Activated CD4-positive, alpha-beta T cell treated with anti-CD3 and anti-CD28 coated beads, Interleukin-2, amount 50 U/mL, for 4 hours (primary cell): ENCODE data around the gene MAPK4.
"Not testable (repeated sequence)": the region's sequence is repeated elsewhere in the genome, so short reads cannot be mapped to it uniquely, and the experiment has no call there.

ENCODE experiments used
- DNase-seq, 2 experiments: peaks; one replicate each; pipeline ENCODE4 v3.0.0-alpha.2; 2020

The MAPK4 gene

GRCh38 chr18:50695431-50696176 lies 135.7 kb downstream of the MAPK4 start:
- no peak for DNase-seq

DNA sequence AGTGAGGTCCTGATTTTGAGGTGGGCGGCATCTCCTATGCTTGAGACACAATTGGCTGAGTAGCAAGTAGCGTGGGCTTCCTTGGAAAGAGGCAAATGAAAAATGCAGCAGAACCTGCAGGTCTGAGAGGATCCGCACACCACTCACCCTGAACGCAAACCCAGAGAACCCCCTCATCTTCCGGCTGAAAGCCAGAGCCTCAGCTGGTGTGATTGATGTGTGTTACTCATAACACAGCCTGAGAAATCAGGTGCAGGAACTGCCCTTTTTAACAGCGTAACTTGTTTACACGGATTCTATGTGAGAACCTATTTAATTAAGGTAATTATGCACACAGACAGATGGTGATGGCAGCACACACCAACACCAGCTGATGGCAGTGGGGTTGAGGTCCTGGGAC lies 136.5 kb downstream of the MAPK4 start:
- no peak for DNase-seq

- no peak for DNase-seq
Observed at GRCh38 chr18:50696929-50697328, 137.0 kb downstream of the MAPK4 start.

DNA sequence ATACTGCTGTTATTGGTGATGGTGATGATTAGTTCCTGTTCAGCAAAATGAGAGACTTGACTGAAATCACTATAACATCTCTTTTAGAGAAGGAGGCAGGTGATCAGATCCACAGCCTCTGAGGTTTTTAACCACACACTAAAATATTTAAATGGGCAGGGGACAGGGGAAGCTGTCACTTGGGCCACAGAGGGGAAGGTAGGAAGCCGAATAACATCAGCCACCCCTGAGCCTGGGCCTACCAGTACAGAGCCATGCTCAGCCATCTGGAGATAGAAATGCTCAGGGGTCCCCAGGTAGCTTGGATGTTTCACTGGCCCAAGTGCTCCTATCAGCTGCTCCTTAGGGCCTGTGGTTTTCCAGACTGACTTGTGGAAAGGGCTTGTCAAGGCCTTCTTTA lies 137.6 kb downstream of the MAPK4 start:
- DNase-seq, result no peak

- DNase-seq, result no peak
Observed at GRCh38 chr18:50700245-50701165, 140.6 kb downstream of the MAPK4 start.

GRCh38 chr18:50704357-50704940 lies 144.6 kb downstream of the MAPK4 start:
- DNase-seq, result no peak

GRCh38 chr18:50706199-50706598 lies 146.3 kb downstream of the MAPK4 start:
- DNase-seq, result no peak

GRCh38 chr18:50706651-50707050 lies 146.8 kb downstream of the MAPK4 start:
- DNase-seq, result no peak

DNA sequence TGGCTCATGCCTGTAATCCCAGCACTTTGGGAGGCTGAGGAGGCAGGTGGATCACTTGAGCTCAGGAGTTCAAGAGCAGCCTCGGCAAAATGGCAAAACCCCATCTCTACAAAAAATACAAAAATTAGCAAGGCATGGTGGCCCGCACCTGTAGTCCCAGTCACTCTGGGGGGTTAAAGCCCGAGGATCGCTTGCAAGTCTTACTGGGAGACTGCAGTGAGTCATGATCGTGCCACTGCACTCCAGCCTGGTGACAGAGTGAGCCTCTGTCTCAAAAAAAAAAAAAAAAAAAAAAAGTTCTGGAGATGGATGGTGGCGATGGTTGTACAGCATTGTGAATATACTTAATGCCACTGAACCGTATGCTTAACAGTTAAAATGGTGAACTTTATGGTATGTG lies 147.4 kb downstream of the MAPK4 start:
- DNase-seq, result not testable (repeated sequence)

- DNase-seq, result no peak
Observed at GRCh38 chr18:50707855-50708469, 148.1 kb downstream of the MAPK4 start.

DNA sequence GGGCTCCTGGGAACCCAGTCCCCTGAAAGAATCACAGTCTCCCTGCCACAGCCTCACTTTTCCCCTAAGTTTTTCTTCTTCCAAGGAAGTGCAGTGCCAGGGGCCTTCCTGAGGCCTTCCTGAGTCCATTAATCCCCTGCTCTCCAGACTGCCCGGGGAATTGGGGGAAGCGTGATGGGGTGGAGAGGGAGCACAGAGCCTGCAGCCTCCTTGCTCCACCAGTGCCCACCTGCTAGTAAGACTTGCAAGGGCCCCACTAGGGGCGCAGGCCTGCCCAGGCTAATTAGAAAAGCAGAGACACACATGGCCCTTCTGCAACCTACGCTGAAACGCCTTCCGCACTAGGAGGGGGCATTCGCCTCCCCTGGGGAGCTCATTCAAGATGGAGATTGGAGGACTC lies 149.3 kb downstream of the MAPK4 start:
- DNase-seq, result no peak

- DNase-seq, result no peak
Observed at GRCh38 chr18:50711386-50711785, 151.5 kb downstream of the MAPK4 start.

DNA sequence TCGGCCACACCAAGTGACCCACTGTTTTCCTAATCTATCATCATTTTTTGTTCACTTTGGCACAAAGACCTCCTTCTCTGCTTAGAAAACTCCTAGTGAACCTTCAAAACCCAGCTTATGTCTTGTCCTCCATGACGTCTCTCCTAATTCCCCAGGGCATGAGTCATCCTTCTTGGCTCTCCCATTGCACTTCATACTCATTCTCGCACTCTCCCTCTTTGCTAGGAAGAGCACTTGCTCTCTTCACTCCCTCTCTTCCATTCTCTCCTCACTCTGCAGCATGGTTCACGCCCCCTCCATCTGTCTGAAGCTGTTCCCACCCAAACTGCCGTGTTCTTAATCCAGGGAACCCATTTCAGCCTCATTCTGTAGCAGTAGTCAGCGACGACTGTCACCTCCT lies 156.0 kb downstream of the MAPK4 start:
- no peak for DNase-seq

- DNase-seq, result no peak
Observed at GRCh38 chr18:50716902-50717301, 157.0 kb downstream of the MAPK4 start.

GRCh38 chr18:50717563-50717962 lies 157.7 kb downstream of the MAPK4 start:
- DNase-seq, result no peak

DNA sequence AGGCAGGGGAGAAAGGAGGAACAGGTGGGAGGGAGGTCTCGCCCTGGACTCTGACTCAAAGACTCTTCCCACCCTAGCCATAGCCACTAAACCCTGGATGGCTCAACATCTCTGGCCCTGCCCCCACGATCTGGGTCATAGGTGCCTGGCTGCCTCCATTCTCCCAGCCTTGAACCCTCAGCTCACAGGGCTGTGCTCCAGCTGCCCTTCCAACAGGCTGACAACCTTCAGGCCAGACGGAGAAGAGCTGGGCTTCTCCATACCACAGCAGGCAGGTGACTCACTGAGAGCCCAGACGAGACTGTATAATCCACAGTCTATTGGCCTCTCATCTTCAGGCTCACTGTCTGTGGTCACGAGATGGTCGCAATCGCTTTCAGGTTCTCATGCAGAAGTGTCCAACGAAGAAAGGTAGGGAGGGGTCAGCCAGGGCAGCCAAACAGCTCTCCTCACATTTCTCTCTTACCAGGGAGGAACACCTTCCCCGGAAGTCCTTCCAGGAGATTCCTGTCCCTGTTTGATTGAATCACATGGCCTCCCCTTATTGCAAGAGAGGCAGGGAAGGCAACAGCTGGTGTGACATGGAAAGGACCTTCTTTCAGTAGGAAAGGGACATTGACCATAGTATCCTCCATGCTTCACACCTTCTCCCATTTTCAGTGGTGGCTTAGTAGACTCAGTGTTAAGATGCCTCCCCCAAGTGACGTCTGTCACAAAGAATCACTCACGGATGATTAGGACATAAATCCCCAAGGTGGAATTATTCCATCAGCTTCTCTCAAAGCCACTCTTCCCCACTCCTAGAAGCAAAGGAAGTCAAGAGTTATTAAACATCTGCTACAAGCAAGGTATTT lies 159.8 kb downstream of the MAPK4 start:
- DNase-seq, result no peak

- no peak for DNase-seq
Observed at GRCh38 chr18:50720325-50720674, 160.4 kb downstream of the MAPK4 start.

DNA sequence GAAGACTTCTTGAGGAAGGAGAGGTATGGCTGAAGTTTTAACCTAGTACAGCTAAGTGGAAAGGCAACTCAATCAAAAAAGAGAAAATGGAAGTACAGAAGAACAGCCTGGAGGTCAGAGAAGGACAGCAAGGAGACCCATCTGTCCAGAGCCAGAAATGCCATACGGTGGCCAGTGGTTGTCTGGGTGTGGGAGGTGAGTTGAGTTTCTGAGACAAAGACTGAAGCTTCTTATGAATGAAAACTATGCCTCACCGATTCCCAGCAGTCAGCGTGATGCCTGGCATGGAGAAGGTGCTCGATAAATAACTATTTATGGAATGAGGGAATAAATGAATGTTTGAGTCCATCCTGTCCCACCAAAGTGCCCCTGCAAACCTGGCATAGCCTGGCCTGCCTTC lies 161.1 kb downstream of the MAPK4 start:
- no peak for DNase-seq

DNA sequence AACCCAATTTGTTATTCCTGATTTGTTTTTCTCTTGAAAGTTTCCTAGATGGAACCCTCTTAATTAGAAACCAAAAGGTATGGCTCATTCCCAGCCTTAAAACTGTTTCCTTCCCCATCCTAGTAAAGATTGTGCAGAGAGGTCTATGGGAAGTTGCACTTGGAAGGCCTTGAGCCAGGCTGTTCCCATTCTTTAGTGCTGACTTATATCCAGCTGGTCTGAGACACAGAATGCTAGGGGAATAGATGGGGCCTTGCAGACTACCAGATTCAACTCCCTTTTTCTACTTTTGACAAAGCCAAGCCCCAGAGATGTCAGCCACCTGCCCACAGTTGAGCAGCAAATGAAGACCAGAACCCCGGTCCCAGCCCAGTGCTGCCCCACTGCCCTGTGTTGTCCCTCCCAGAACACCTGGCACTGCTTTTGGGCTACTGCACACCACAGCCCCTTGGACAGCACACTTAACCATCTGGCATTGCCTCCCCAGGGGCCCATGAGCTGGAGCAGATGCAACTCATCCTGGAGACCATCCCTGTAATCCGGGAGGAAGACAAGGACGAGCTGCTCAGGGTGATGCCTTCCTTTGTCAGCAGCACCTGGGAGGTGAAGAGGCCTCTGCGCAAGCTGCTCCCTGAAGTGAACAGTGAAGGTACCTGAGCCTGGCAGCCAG lies 161.7 kb downstream of the MAPK4 start:
- DNase-seq, result no peak

- DNase-seq, result no peak
Observed at GRCh38 chr18:50722311-50722710, 162.4 kb downstream of the MAPK4 start.

DNA sequence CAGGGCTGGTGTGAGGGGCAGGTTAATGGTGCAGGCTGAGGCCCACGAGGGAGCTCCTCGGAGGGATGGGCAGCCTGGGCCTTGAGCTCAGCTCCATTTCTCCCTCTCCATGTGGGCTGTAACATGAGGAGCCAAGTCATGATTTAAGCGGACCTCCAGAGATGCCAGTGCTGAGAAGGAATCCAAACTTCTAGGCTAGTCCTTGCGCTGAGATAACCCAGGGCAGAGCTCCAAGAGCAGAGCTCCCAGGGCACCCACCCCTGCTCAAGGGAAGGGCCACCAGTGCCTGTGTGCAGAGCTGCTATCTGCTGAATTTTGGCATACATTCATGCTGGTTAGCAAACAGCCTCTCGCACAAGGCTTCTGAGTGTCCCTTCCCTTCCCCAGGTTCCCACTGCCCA lies 164.9 kb downstream of the MAPK4 start:
- DNase-seq, result no peak
